ENCODE measurements around the gene HEXIM1.

DNA sequence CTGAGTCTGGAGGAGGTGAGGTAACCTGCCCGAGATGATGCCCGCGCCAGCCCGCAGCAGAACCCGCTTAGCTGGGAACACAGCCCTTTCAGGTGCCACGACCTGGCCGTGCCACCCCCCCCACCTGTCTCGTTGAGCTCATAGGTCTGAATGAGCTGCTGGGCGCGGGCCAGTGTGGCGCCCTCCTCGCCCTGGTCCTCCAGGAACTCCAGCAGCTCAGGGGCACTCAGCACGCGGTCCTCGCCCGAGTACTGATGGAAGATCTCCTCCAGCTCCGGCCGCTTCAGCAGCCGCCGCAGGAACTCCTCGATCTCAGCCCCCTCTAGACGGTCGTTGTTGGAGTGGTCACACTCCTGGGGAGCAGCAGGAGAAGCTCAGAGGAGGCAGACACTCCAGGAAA, 29.6 kb upstream of the HEXIM1 start:
- TF ChIP-seq, protein P1, sequence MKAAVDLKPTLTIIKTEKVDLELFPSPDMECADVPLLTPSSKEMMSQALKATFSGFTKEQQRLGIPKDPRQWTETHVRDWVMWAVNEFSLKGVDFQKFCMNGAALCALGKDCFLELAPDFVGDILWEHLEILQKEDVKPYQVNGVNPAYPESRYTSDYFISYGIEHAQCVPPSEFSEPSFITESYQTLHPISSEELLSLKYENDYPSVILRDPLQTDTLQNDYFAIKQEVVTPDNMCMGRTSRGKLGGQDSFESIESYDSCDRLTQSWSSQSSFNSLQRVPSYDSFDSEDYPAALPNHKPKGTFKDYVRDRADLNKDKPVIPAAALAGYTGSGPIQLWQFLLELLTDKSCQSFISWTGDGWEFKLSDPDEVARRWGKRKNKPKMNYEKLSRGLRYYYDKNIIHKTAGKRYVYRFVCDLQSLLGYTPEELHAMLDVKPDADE (IDR thresholded peaks at IDR 0.05), result no peak
- TF ChIP-seq, protein P2, sequence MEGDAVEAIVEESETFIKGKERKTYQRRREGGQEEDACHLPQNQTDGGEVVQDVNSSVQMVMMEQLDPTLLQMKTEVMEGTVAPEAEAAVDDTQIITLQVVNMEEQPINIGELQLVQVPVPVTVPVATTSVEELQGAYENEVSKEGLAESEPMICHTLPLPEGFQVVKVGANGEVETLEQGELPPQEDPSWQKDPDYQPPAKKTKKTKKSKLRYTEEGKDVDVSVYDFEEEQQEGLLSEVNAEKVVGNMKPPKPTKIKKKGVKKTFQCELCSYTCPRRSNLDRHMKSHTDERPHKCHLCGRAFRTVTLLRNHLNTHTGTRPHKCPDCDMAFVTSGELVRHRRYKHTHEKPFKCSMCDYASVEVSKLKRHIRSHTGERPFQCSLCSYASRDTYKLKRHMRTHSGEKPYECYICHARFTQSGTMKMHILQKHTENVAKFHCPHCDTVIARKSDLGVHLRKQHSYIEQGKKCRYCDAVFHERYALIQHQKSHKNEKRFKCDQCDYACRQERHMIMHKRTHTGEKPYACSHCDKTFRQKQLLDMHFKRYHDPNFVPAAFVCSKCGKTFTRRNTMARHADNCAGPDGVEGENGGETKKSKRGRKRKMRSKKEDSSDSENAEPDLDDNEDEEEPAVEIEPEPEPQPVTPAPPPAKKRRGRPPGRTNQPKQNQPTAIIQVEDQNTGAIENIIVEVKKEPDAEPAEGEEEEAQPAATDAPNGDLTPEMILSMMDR (conservative IDR thresholded peaks at IDR 0.05; ENCODE audit: low read depth in 2 of 2), result no peak
- TF ChIP-seq EZH2 (IDR thresholded peaks at IDR 0.05; ENCODE audit: low read depth, unreplicated experiment) (no peak), POLR2AphosphoS5 (IDR thresholded peaks at IDR 0.05; ENCODE audit: low read depth) (no peak), CREB1 (CRISPR knock-in tag; IDR thresholded peaks at IDR 0.05; ENCODE audit: low read depth) (no peak), NANOG (IDR thresholded peaks at IDR 0.05; ENCODE audit: borderline replicate concordance) (no peak), EZH2phosphoT487 (IDR thresholded peaks at IDR 0.05; ENCODE audit: unreplicated experiment) (no peak)
